HEK293T (cell line): ENCODE measurements around the gene CMKLR1.

Source experiments
- CTCF ChIA-PET: fragments of 350-600 bp; formaldehyde crosslinking; extraction: SDS; loops from one replicate; lab custom pipeline; 2021; ENCODE audit warnings: antibody characterized with exemption, inconsistent platforms; lab: Yijun Ruan, JAX
- POLR2A ChIA-PET: fragments of 350-600 bp; formaldehyde crosslinking; extraction: SDS; loops from one replicate; lab custom pipeline; 2020; ENCODE audit warnings: antibody characterized with exemption, inconsistent platforms; lab: Yijun Ruan, JAX
- DNase-seq: peaks from one replicate; pipeline ENCODE4 v3.0.0; 2012; ENCODE audit warnings: mixed read lengths; ENCODE audit errors: extremely low spot score
- ARNT ChIP-seq: fragments of 450-650 bp; IDR thresholded peaks from 2 replicates; pipeline ENCODE4 v1.6.1; 2017; ENCODE audit warnings: mild to moderate bottlenecking
- BHLHE40 ChIP-seq: fragments of 450-650 bp; IDR thresholded peaks from 2 replicates; pipeline ENCODE4 v1.6.1; 2016; ENCODE audit warnings: mild to moderate bottlenecking, moderate library complexity, borderline replicate concordance
- CTBP1 ChIP-seq: fragments of 450-650 bp; IDR thresholded peaks from 2 replicates; pipeline ENCODE4 v1.6.1; 2016; ENCODE audit warnings: borderline replicate concordance
- ELF4 ChIP-seq: fragments of 450-650 bp; IDR thresholded peaks from 2 replicates; pipeline ENCODE4 v1.6.1; 2017; ENCODE audit warnings: antibody characterized with exemption
- FOXA1 ChIP-seq: fragments of 450-650 bp; IDR thresholded peaks from 2 replicates; pipeline ENCODE4 v1.6.1; 2016; ENCODE audit warnings: mild to moderate bottlenecking
- FOXK2 ChIP-seq: fragments of 450-650 bp; IDR thresholded peaks from 2 replicates; pipeline ENCODE4 v1.6.1; 2016; ENCODE audit warnings: mild to moderate bottlenecking
- FOXM1 ChIP-seq: fragments of 450-650 bp; IDR thresholded peaks from 2 replicates; pipeline ENCODE4 v1.6.1; 2017; ENCODE audit warnings: mild to moderate bottlenecking, borderline replicate concordance
- HDGF ChIP-seq: fragments of 450-650 bp; IDR thresholded peaks from 2 replicates; pipeline ENCODE4 v1.6.1; 2017; ENCODE audit warnings: antibody characterized with exemption, borderline replicate concordance
- L3MBTL2 ChIP-seq: fragments of 450-650 bp; conservative IDR thresholded peaks from 2 replicates; pipeline ENCODE4 v1.6.1; 2016; ENCODE audit warnings: mild to moderate bottlenecking
- LEF1 ChIP-seq: fragments of 450-650 bp; IDR thresholded peaks from 2 replicates; pipeline ENCODE4 v1.6.1; 2017; ENCODE audit warnings: mild to moderate bottlenecking, borderline replicate concordance
- NFRKB ChIP-seq: fragments of 450-650 bp; IDR thresholded peaks from 2 replicates; pipeline ENCODE4 v1.6.1; 2016; ENCODE audit warnings: mild to moderate bottlenecking, moderate library complexity
- PKNOX1 ChIP-seq: fragments of 450-650 bp; IDR thresholded peaks from 2 replicates; pipeline ENCODE4 v1.6.1; 2016
- SP1 ChIP-seq: fragments of 450-650 bp; IDR thresholded peaks from 2 replicates; pipeline ENCODE4 v1.6.1; 2017
- SUZ12 ChIP-seq: fragments of 450-650 bp; IDR thresholded peaks from 2 replicates; pipeline ENCODE4 v1.6.1; 2016; ENCODE audit warnings: mild to moderate bottlenecking
- TARDBP ChIP-seq: fragments of 450-650 bp; IDR thresholded peaks from 2 replicates; pipeline ENCODE4 v1.6.1; 2016
- ZNF384 ChIP-seq: fragments of 450-650 bp; IDR thresholded peaks from 2 replicates; pipeline ENCODE4 v1.6.1; 2016

Gene CMKLR1

GRCh38 chr12:108367436-108367835 lies 28.3 kb upstream of the CMKLR1 start:
- TF ChIP-seq LEF1 (no peak), CTBP1 (no peak), NFRKB (no peak), BHLHE40 (no peak), L3MBTL2 (no peak), PKNOX1 (no peak), SUZ12 (no peak), TARDBP (no peak), HDGF (no peak), ZNF384 (no peak), FOXK2 (no peak), ELF4 (no peak), SP1 (no peak), FOXA1 (no peak)
- no peak for DNase-seq
- POLR2A ChIA-PET: no interaction called here
- CTCF ChIA-PET: no interaction called here

GRCh38 chr12:108365324-108365723 lies 26.2 kb upstream of the CMKLR1 start:
- ChIA-PET CTCF (no interaction called here), POLR2A (no interaction called here)
- TF ChIP-seq LEF1: no peak
- no peak for TF ChIP-seq PKNOX1
- no peak for TF ChIP-seq ARNT
- no peak for TF ChIP-seq CTBP1
- TF ChIP-seq NFRKB: no peak
- no peak for TF ChIP-seq BHLHE40
- TF ChIP-seq L3MBTL2: no peak
- TF ChIP-seq HDGF: no peak
- TF ChIP-seq TARDBP: no peak
- no peak for TF ChIP-seq SP1
- TF ChIP-seq SUZ12: no peak
- TF ChIP-seq ZNF384: no peak
- no peak for TF ChIP-seq FOXK2
- no peak for TF ChIP-seq FOXM1
- TF ChIP-seq ELF4: no peak
- TF ChIP-seq FOXA1: no peak
- no peak for DNase-seq

GRCh38 chr12:108364879-108365278 lies 25.8 kb upstream of the CMKLR1 start:
- ChIA-PET CTCF (no interaction called here), POLR2A (no interaction called here)
- TF ChIP-seq ZNF384 (no peak), SP1 (no peak), FOXK2 (no peak), SUZ12 (no peak), FOXM1 (no peak), ARNT (no peak), TARDBP (no peak), FOXA1 (no peak), NFRKB (no peak)
- no peak for DNase-seq

GRCh38 chr12:108363565-108363964 lies 24.5 kb upstream of the CMKLR1 start:
- no peak for DNase-seq
- ChIA-PET CTCF (no interaction called here), POLR2A (no interaction called here)

GRCh38 chr12:108363165-108363564 lies 24.1 kb upstream of the CMKLR1 start:
- DNase-seq: no peak
- no peak for TF ChIP-seq ZNF384
- ChIA-PET CTCF (no interaction called here), POLR2A (no interaction called here)

More at GRCh38 chr12:108363565-108363964, 24.5 kb upstream of the CMKLR1 start:
- no peak for TF ChIP-seq LEF1
- TF ChIP-seq HDGF: no peak
- TF ChIP-seq FOXA1: no peak
- no peak for TF ChIP-seq BHLHE40
- no peak for TF ChIP-seq NFRKB
- TF ChIP-seq ELF4: no peak
- no peak for TF ChIP-seq CTBP1
- no peak for TF ChIP-seq SP1
- TF ChIP-seq PKNOX1: no peak
- no peak for TF ChIP-seq L3MBTL2

- no peak for DNase-seq
- CTCF ChIA-PET: no interaction called here
- TF ChIP-seq PKNOX1 (no peak), FOXK2 (no peak), BHLHE40 (no peak), ELF4 (no peak), ZNF384 (no peak), HDGF (no peak), FOXA1 (no peak), L3MBTL2 (no peak), LEF1 (no peak), NFRKB (no peak), ARNT (no peak), SP1 (no peak), FOXM1 (no peak), SUZ12 (no peak), TARDBP (no peak), CTBP1 (no peak)
- POLR2A ChIA-PET: no interaction called here
Observed at GRCh38 chr12:108361606-108362005, 22.5 kb upstream of the CMKLR1 start.
